Heart right ventricle (tissue), 16 donors: ENCODE measurements around the gene PEPD. TPM values are rescaled to one million over a fixed set of nuclear protein-coding genes. Genes with fewer than 3 reads are reported as not detected.
A peak's percentile ranks its signal among the peaks of the same experiment; 100 is the strongest.

Experiments
- ATAC-seq, 8 donors: fragments of 200-7000 bp; cut with Tn5 transposase; one replicate each; pipeline ENCODE4 v1.9.1; 2020; ENCODE audit warnings: mild to moderate bottlenecking in 8 of 8, moderate library complexity in 8 of 8, moderate number of reproducible peaks in 1 of 8
- DNase-seq, 2 donors: peaks; one replicate each; pipeline ENCODE4 v3.0.0-alpha.2; 2020
- H3K27ac ChIP-seq, 10 donors: fragments of 200-600 bp; sonication (generic) in 2 of 10; one replicate each; pipeline versions ENCODE4 v1.5.0 to v1.8.0; 2020 to 2022; ENCODE audit warnings: mild to moderate bottlenecking in 3 of 10
- H3K27me3 ChIP-seq, 7 donors: fragments of 200-600 bp; one replicate each; pipeline ENCODE4 v1.8.0; 2021 to 2022; ENCODE audit warnings: mild to moderate bottlenecking in 2 of 7
- H3K36me3 ChIP-seq, 9 donors: fragments of 200-600 bp; sonication (generic) in 1 of 9; one replicate each; pipeline versions ENCODE4 v1.5.0 to v1.8.0; 2020 to 2022; ENCODE audit warnings: mild to moderate bottlenecking in 2 of 9
- H3K4me1 ChIP-seq, 9 donors: fragments of 200-600 bp; sonication (generic) in 1 of 9; one replicate each; pipeline versions ENCODE4 v1.5.0 to v1.8.0; 2020 to 2022; ENCODE audit warnings: mild to moderate bottlenecking in 4 of 9
- H3K4me3 ChIP-seq, 10 donors: fragments of 200-600 bp; sonication (generic) in 2 of 10; one replicate each; pipeline versions ENCODE4 v1.5.0 to v1.8.0; 2020 to 2022; ENCODE audit warnings: mild to moderate bottlenecking in 7 of 10, moderate library complexity in 2 of 10
- H3K9me3 ChIP-seq, 11 donors: fragments of 200-600 bp in 10 of 11; sonication (generic) in 2 of 11; one replicate each; pipeline versions ENCODE4 v1.5.0 to v1.8.0; 2013 to 2022; ENCODE audit warnings: mild to moderate bottlenecking in 2 of 11, control low read depth in 1 of 11, moderate library complexity in 1 of 11
- WGBS, 2 donors: extraction: QIAGEN DNeasy Blood & Tissue Kit; methylation state at CpG; one replicate each; pipeline ENCODE4 v1.1.7; 2013; ENCODE audit warnings: inconsistent platforms in 1 of 2; 5-methylcytosine and 5-hydroxymethylcytosine counted together
- intact Hi-C, 10 donors: fragments of 100-400 bp; cut with DNase I; formaldehyde crosslinking; loops; one replicate each; pipeline versions ENCODE4 v1.11.1 to v1.14.2; 2022
- long read RNA-seq, 3 donors: library from polyadenylated mRNA; unstranded; transcript quantifications; one replicate each; pipeline ENCODE4 v2.0.0, GENCODE V29; 2020 to 2021
- polyA plus RNA-seq, 2 donors: library from polyadenylated mRNA; stranded (reverse); fragments of 200-250 nt; gene quantifications; one replicate each; pipeline ENCODE4 v1.2.3, GENCODE V29; 2013
- total RNA-seq, 10 donors: library from RNA; stranded (reverse); fragmentation: NEBNext Ultra II Directional in 3 of 10; extraction: Animal tissue kit (Norgen Biotek cat#: 25700) in 3 of 10; gene quantifications; one replicate each; pipeline versions ENCODE4 v1.2.1 to v1.2.4, GENCODE V29; 2021 to 2023
- TF ChIP-seq, protein P1 (sequence below), 9 donors: fragments of 200-600 bp; sonication (generic) in 2 of 9; IDR thresholded peaks; one replicate each; pipeline versions ENCODE4 v1.5.0 to v1.8.0; 2021 to 2022; ENCODE audit warnings: antibody characterized with exemption in 9 of 9, mild to moderate bottlenecking in 5 of 9, moderate library complexity in 1 of 9
- donor health status: Arrhythmogenic right ventricular cardiomyopathy.
- donor health status: ischemic (EF 13 %, LVEDD 7.1; RV severe dilation, severe dysfunction).
- donor health status: healthy with polysubstance abuse.
- donor health status: DM: no; HTN: yes; CAD: no.
- donor health status: DM: no; HTN: no; CAD: no.
- donor health status: ischemic (EF 25% LVEDD 6.9; RV normal size, moderate dysfunction).
- donor health status: ischemic (EF 25% LVEDD 5.7; RV mildly dilated, moderate dysfunction).
- donor health status: healthy.
- donor health status: DM: yes; HTN: yes; CAD: no.
- donor health status: Ischemic cardiomyopathy.
- donor health status: ischemic (EF 35%, LVEDD 5.7; RV mildly dilated, moderate dysfunction).
- donor health status: nonischemic (EF 11% LVEDD 7.7; RV severe dilation, severe dysfunction).
- donor health status: DM: yes; HTN: yes; CAD: no.
- donor health status: PGD.
- donor health status: ischemic (EF 29% LVEDD 5.4; RV normal size, mild dysfunction).
- donor health status: nonischemic (EF 23%, LVEDD 6.1; RV moderate dilation, normal function).

Gene PEPD
- 10 to 100 TPM; 20.4 to 35.6 (median 26.8) TPM for total RNA-seq
- polyA plus RNA-seq: 10 to 100 TPM; 21.6 to 47.7 TPM
- long read RNA-seq, donor 1, transcript PEPD-201 (15 exons, 1,910 nt): major isoform, 55 of 67 reads
- long read RNA-seq, donor 1, partial matches to known transcripts: 4 of 67 reads
- long read RNA-seq, donor 1, other reads (novel, unspliced or antisense): 7 of 67 reads
- long read RNA-seq, donor 2, transcript PEPD-201 (15 exons, 1,910 nt): major isoform, 60 of 71 reads
- long read RNA-seq, donor 2, partial matches to known transcripts: 5 of 71 reads
- long read RNA-seq, donor 2, other reads (novel, unspliced or antisense): 4 of 71 reads
- long read RNA-seq, donor 3, transcript PEPD-201 (15 exons, 1,910 nt): major isoform, 136 of 167 reads
- long read RNA-seq, donor 3, partial matches to known transcripts: 17 of 167 reads
- long read RNA-seq, donor 3, other reads (novel, unspliced or antisense): 13 of 167 reads

DNA sequence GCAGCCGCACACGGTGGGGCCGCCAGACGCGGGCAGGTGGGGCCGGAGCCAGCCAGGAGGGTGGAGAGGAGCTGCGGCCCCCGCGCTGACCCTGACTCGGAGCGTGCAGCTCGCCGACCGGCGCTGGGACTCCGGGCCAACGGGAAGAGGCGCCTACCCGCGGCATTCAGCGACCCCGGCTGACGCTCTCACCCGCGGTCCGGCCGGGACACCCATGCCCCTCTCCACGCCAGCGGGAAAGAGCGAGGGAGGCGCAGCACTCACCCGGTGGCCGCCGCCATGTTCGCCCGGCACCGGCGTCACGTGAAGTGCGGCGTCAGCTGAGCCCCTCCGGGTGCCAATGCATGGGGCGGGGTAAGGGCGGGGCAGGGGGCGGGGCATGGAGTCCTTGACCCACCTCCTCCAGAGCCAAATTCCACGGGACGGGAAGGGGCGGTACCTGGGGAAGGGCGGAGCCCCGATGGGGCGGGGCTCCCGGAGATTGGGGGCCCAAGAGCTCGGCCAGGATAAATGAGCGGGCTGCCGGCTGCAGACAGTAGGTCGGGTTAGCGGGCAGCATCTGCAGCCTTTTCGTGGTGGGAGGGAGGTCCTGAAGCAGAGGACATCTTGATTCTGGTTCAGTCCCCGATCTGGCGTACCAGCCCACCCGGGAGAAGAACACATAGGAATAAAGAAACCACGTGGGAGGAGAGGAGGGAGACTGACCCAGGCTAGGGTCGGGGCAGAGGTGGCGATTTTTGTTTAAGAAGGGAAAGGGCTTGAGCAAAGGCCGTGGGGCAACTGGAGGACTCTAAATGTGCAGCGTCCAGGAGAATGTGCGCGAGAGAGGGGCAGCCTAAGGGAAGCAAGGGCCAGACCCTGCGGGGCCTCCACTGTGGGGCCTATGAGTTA lies at the start of gene PEPD:
TSS of gene PEPD (minus strand) at position 312 of the 891 bp plus-strand sequence. CDS start at position 281, 31 bp downstream.
- ATAC-seq (peak; percentile 98 to 100 (median 99)), DNase-seq (peak; percentile 90 to 92)
- 3 to 4% methylated on average over 67 to 69 of the region's 69 CpGs for WGBS, 2 donors
- Histone ChIP-seq H3K4me1 (peaks cover 5 to 19% (median 14%) of the 10 kb centered on the region in 9 donors), H3K27me3 (peaks cover 0 to 2% (median 0%) of the 10 kb centered on the region in 7 donors), H3K9me3 (no peaks in the 10 kb centered on the region), H3K27ac (peak within 1 kb of the TSS in 9 of 10 donors; percentile 11 to 78 (median 40)), H3K4me3 (peak within 1 kb of the TSS; percentile 65 to 98 (median 85)), H3K36me3 (no peaks in the 10 kb centered on the region)
- TF ChIP-seq, protein P1, sequence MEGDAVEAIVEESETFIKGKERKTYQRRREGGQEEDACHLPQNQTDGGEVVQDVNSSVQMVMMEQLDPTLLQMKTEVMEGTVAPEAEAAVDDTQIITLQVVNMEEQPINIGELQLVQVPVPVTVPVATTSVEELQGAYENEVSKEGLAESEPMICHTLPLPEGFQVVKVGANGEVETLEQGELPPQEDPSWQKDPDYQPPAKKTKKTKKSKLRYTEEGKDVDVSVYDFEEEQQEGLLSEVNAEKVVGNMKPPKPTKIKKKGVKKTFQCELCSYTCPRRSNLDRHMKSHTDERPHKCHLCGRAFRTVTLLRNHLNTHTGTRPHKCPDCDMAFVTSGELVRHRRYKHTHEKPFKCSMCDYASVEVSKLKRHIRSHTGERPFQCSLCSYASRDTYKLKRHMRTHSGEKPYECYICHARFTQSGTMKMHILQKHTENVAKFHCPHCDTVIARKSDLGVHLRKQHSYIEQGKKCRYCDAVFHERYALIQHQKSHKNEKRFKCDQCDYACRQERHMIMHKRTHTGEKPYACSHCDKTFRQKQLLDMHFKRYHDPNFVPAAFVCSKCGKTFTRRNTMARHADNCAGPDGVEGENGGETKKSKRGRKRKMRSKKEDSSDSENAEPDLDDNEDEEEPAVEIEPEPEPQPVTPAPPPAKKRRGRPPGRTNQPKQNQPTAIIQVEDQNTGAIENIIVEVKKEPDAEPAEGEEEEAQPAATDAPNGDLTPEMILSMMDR (IDR thresholded peaks at IDR 0.05): no peak
- intact Hi-C loops: no loop called here

DNA sequence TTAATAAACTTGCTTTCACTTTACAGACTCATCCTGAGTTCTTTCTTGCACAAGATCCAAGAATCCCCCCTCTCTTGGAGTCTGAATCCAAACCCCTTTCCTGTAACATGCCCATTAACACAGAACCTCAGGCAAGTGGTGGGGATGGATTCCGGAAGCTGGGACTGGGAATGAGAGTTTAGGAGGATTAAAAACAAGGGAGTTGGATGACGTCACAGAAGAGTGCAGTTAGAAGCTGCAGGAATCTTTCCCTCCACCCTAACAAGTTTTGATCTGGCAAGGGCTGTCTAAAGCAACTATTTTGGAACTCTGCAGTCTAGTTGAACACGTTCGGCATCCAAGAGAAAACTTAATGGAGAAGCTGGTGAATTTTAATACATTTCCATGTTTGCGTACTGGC lies 48.2 kb upstream of the PEPD start:
- Histone ChIP-seq H3K36me3 (no peaks in the 10 kb centered on the region), H3K9me3 (peaks cover 0 to 12% (median 4%) of the 10 kb centered on the region in 11 donors), H3K27me3 (peaks cover 0 to 57% (median 22%) of the 10 kb centered on the region in 7 donors), H3K4me1 (no peaks in the 10 kb centered on the region), H3K27ac (no peak overlapping the region), H3K4me3 (no peak overlapping the region)
- 44 to 49% methylated on average over 5 of the region's 5 CpGs for WGBS, 2 donors
- intact Hi-C loops: no loop called here
- no peak for DNase-seq
- no peak for ATAC-seq
- TF ChIP-seq, protein P1 (IDR thresholded peaks at IDR 0.05): no peak

DNA sequence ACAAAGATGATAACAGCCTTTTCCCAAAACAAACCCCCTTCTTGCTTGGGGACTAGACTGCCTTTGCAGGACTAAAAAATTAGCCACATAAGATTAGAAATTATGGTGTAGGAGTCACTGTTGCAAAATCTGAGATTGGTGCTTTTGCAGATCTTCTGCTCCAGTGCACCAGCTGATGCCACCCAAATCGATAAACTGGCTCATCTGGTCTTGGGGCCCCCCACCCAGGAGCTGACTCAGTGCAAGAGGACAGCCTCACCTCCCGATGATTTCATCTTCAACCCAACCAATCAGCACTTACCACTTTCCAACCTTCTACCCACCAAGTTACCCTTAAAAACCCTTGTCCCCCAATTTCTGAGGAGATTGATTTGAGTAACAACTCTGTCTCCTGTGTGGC lies 47.1 kb upstream of the PEPD start:
- Histone ChIP-seq H3K36me3 (no peaks in the 10 kb centered on the region), H3K27ac (no peak overlapping the region), H3K4me3 (no peak overlapping the region), H3K27me3 (peaks cover 0 to 68% (median 29%) of the 10 kb centered on the region in 7 donors), H3K9me3 (peaks cover 0 to 1% (median 0%) of the 10 kb centered on the region in 11 donors), H3K4me1 (no peaks in the 10 kb centered on the region)
- 83 to 86% methylated on average over 2 of the region's 2 CpGs for WGBS, 2 donors
- intact Hi-C loops: no loop called here
- TF ChIP-seq, protein P1 (IDR thresholded peaks at IDR 0.05): no peak
- DNase-seq (no peak), ATAC-seq (no peak)

DNA sequence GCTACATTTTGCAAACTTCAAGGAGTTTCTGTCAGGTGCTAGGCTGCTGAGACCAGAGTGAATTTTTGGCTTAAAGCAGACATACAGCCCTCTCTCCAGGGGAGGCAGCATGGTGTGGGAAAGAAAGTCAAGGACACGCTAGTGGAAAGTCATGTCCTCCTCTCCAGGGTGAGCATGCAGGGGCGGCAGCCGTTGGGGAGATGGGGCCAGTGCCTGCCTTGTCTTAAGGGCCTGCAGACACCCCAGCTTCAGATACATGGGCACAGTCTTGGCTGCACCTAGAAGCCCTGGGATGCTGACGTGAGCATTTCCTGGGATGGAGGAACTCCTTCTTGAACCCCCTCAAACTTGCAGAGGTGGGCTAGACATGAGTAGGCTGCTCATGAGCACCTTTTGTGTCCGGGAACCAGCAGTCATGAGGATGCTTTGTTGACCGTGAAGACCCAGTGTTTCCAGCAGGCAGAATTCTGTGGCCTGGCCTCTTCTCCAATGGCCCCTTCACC lies 43.3 kb upstream of the PEPD start:
- Histone ChIP-seq H3K9me3 (no peaks in the 10 kb centered on the region), H3K27me3 (peaks cover 0 to 59% (median 43%) of the 10 kb centered on the region in 7 donors), H3K4me3 (no peak overlapping the region), H3K4me1 (no peaks in the 10 kb centered on the region), H3K36me3 (no peaks in the 10 kb centered on the region), H3K27ac (no peak overlapping the region)
- 65 to 75% methylated on average over 6 of the region's 6 CpGs for WGBS, 2 donors
- DNase-seq: no peak
- TF ChIP-seq, protein P1 (IDR thresholded peaks at IDR 0.05): no peak
- intact Hi-C loops: no loop called here
- no peak for ATAC-seq
